HEK293 (cell line): ENCODE measurements around the gene USP24.

Experiments used
- KLF16 ChIP-seq: fragments of 450-650 bp; formaldehyde crosslinking; IDR thresholded peaks from 2 replicates; pipeline ENCODE4 v1.5.1; 2017; ENCODE audit warnings: missing biosample characterization, missing genetic modification characterization
- MYNN ChIP-seq: fragments of 450-650 bp; formaldehyde crosslinking; IDR thresholded peaks from 2 replicates; pipeline ENCODE4 v1.5.1; 2016; ENCODE audit warnings: missing biosample characterization, missing genetic modification characterization, borderline replicate concordance
- PATZ1 ChIP-seq: fragments of 450-650 bp; formaldehyde crosslinking; IDR thresholded peaks from 2 replicates; pipeline ENCODE4 v1.5.1; 2016; ENCODE audit warnings: missing biosample characterization, missing genetic modification characterization
- PRDM1 ChIP-seq: fragments of 450-650 bp; formaldehyde crosslinking; IDR thresholded peaks from 2 replicates; pipeline ENCODE4; 2016; ENCODE audit warnings: missing biosample characterization, missing genetic modification characterization
- REPIN1 ChIP-seq: fragments of 450-650 bp; formaldehyde crosslinking; IDR thresholded peaks from 2 replicates; pipeline ENCODE4 v1.5.1; 2017; ENCODE audit warnings: missing biosample characterization, missing genetic modification characterization, low read depth
- TCF7L2 ChIP-seq: IDR thresholded peaks from 2 replicates; pipeline ENCODE4 v1.6.1; 2011; ENCODE audit warnings: low read depth, mild to moderate bottlenecking, inconsistent platforms, low read length, moderate library complexity, borderline replicate concordance
- TSHZ1 ChIP-seq: fragments of 450-650 bp; formaldehyde crosslinking; IDR thresholded peaks from 2 replicates; pipeline ENCODE4 v1.5.1; 2016; ENCODE audit warnings: missing biosample characterization, missing genetic modification characterization, borderline replicate concordance
- ZBTB1 ChIP-seq: fragments of 450-650 bp; formaldehyde crosslinking; IDR thresholded peaks from 2 replicates; pipeline ENCODE4 v1.5.1; 2016; ENCODE audit warnings: missing biosample characterization, missing genetic modification characterization
- ZBTB11 ChIP-seq: fragments of 450-650 bp; formaldehyde crosslinking; conservative IDR thresholded peaks from 2 replicates; pipeline ENCODE4 v1.5.1; 2016; ENCODE audit warnings: low read depth, missing biosample characterization, missing genetic modification characterization
- ZBTB21 ChIP-seq: fragments of 450-650 bp; formaldehyde crosslinking; IDR thresholded peaks from 2 replicates; pipeline ENCODE4 v1.5.1; 2017; ENCODE audit warnings: missing biosample characterization, missing genetic modification characterization
- ZBTB48 ChIP-seq: fragments of 450-650 bp; formaldehyde crosslinking; IDR thresholded peaks from 2 replicates; pipeline ENCODE4 v1.5.1; 2016; ENCODE audit warnings: missing biosample characterization, missing genetic modification characterization
- ZBTB49 ChIP-seq: fragments of 450-650 bp; formaldehyde crosslinking; IDR thresholded peaks from 2 replicates; pipeline ENCODE4 v1.5.1; 2016; ENCODE audit warnings: missing biosample characterization, missing genetic modification characterization, low read depth
- ZFP37 ChIP-seq: fragments of 450-650 bp; formaldehyde crosslinking; IDR thresholded peaks from 2 replicates; pipeline ENCODE4 v1.5.1; 2016; ENCODE audit warnings: missing biosample characterization, missing genetic modification characterization
- ZIC2 ChIP-seq: fragments of 450-650 bp; formaldehyde crosslinking; IDR thresholded peaks from 2 replicates; pipeline ENCODE4 v1.5.1; 2016; ENCODE audit warnings: missing biosample characterization, missing genetic modification characterization
- ZNF248 ChIP-seq: fragments of 450-650 bp; formaldehyde crosslinking; IDR thresholded peaks from 2 replicates; pipeline ENCODE4 v1.5.1; 2017; ENCODE audit warnings: missing biosample characterization, missing genetic modification characterization
- ZNF341 ChIP-seq: fragments of 450-650 bp; formaldehyde crosslinking; IDR thresholded peaks from 2 replicates; pipeline ENCODE4; 2016; ENCODE audit warnings: low read depth, missing biosample characterization, missing genetic modification characterization
- ZNF354C ChIP-seq: fragments of 450-650 bp; formaldehyde crosslinking; IDR thresholded peaks from 2 replicates; pipeline ENCODE4 v1.5.1; 2016; ENCODE audit warnings: missing biosample characterization, missing genetic modification characterization, low read depth, borderline replicate concordance
- ZNF426 ChIP-seq: fragments of 450-650 bp; formaldehyde crosslinking; IDR thresholded peaks from 2 replicates; pipeline ENCODE4 v1.5.1; 2017; ENCODE audit warnings: missing biosample characterization, missing genetic modification characterization, mild to moderate bottlenecking, inconsistent platforms, moderate library complexity
- ZNF433 ChIP-seq: fragments of 450-650 bp; formaldehyde crosslinking; IDR thresholded peaks from 2 replicates; pipeline ENCODE4 v1.5.1; 2016; ENCODE audit warnings: missing biosample characterization, missing genetic modification characterization, low read depth
- ZNF501 ChIP-seq: fragments of 450-650 bp; formaldehyde crosslinking; IDR thresholded peaks from 2 replicates; pipeline ENCODE4 v1.5.1; 2016; ENCODE audit warnings: missing biosample characterization, missing genetic modification characterization
- ZNF510 ChIP-seq: fragments of 450-650 bp; formaldehyde crosslinking; IDR thresholded peaks from 2 replicates; pipeline ENCODE4 v1.5.1; 2018; ENCODE audit warnings: mild to moderate bottlenecking, missing genetic modification characterization, missing biosample characterization; ENCODE audit not compliant: insufficient replicate concordance
- ZNF555 ChIP-seq: fragments of 450-650 bp; formaldehyde crosslinking; conservative IDR thresholded peaks from 2 replicates; pipeline ENCODE4 v1.5.1; 2017; ENCODE audit warnings: missing biosample characterization, mild to moderate bottlenecking, missing genetic modification characterization, inconsistent platforms
- ZNF560 ChIP-seq: fragments of 450-650 bp; formaldehyde crosslinking; IDR thresholded peaks from 2 replicates; pipeline ENCODE4 v1.5.1; 2017; ENCODE audit warnings: missing biosample characterization, missing genetic modification characterization, borderline replicate concordance
- ZNF623 ChIP-seq: fragments of 450-650 bp; formaldehyde crosslinking; IDR thresholded peaks from 2 replicates; pipeline ENCODE4 v1.5.1; 2016; ENCODE audit warnings: missing biosample characterization, missing genetic modification characterization
- ZNF629 ChIP-seq: fragments of 450-650 bp; formaldehyde crosslinking; IDR thresholded peaks from 2 replicates; pipeline ENCODE4 v1.5.1; 2017; ENCODE audit warnings: missing biosample characterization, missing genetic modification characterization
- ZNF654 ChIP-seq: fragments of 450-650 bp; formaldehyde crosslinking; IDR thresholded peaks from 2 replicates; pipeline ENCODE4 v1.5.1; 2016; ENCODE audit warnings: low read depth, missing biosample characterization, missing genetic modification characterization
- ZNF664 ChIP-seq: fragments of 450-650 bp; formaldehyde crosslinking; IDR thresholded peaks from 2 replicates; pipeline ENCODE4 v1.5.1; 2016; ENCODE audit warnings: missing biosample characterization, missing genetic modification characterization
- ZNF776 ChIP-seq: fragments of 450-650 bp; formaldehyde crosslinking; IDR thresholded peaks from 2 replicates; pipeline ENCODE4 v1.5.0; 2017; ENCODE audit warnings: missing biosample characterization, missing genetic modification characterization, borderline replicate concordance
- ZNF830 ChIP-seq: fragments of 450-650 bp; IDR thresholded peaks from 2 replicates; pipeline ENCODE4 v1.5.0; 2018; ENCODE audit warnings: missing biosample characterization, missing genetic modification characterization, low read depth, mild to moderate bottlenecking, moderate library complexity

USP24 gene

GRCh38 chr1:55074455-55074854, 140.7 kb downstream of the USP24 start (continued):
- TF ChIP-seq ZBTB11 (tag by site-specific recombination) (peak; percentile 79), TCF7L2 (no peak), ZBTB49 (no peak), ZBTB21 (tag by site-specific recombination) (peak; percentile 53; the same call in 1 of the 2 replicates), PATZ1 (tag by site-specific recombination) (no peak), ZNF341 (0 out of 2 replicates have a peak, but pooled peaks have one; percentile 11), ZNF664 (peak; percentile 57; the same call in 1 of the 2 replicates), ZBTB1 (tag by site-specific recombination) (0 out of 2 replicates have a peak, but pooled peaks have one; percentile 38), REPIN1 (no peak), TSHZ1 (tag by site-specific recombination) (no peak; the same call in 1 of the 2 replicates), ZNF555 (peak; percentile 78), ZFP37 (tag by site-specific recombination) (peak; percentile 45; the same call in 1 of the 2 replicates), ZNF433 (0 out of 2 replicates have a peak, but pooled peaks have one; percentile 20), ZNF426 (tag by site-specific recombination) (peak; percentile 85), ZNF623 (tag by site-specific recombination) (peak; percentile 77), MYNN (tag by site-specific recombination) (peak; percentile 52; the same call in 1 of the 2 replicates), ZNF501 (tag by site-specific recombination) (peak; percentile 75), ZBTB48 (tag by site-specific recombination) (no peak), PRDM1 (no peak), ZNF629 (tag by site-specific recombination) (peak; percentile 48; the same call in 1 of the 2 replicates), ZNF560 (tag by site-specific recombination) (0 out of 2 replicates have a peak, but pooled peaks have one; percentile 50), ZNF354C (tag by site-specific recombination) (0 out of 2 replicates have a peak, but pooled peaks have one; percentile 40), ZNF830 (no peak), ZNF510 (tag by site-specific recombination) (peak; percentile 62), ZNF654 (tag by site-specific recombination) (peak; percentile 36), ZNF776 (tag by site-specific recombination) (no peak), KLF16 (tag by site-specific recombination) (no peak), ZNF248 (tag by site-specific recombination) (no peak), ZIC2 (tag by site-specific recombination) (no peak)
